Mucosa of stomach (tissue), 1 donor: ENCODE data around the gene DDI2.

Experiments used
- H3K27me3 ChIP-seq: one replicate; pipeline ENCODE4 v1.7.0; 2013; ENCODE audit warnings: mild to moderate bottlenecking, low read length; ENCODE audit not compliant: control insufficient read depth, insufficient read depth
- H3K36me3 ChIP-seq: one replicate; pipeline ENCODE4 v1.7.0; 2013; ENCODE audit warnings: low read length; ENCODE audit not compliant: control insufficient read depth, insufficient read depth
- H3K4me1 ChIP-seq: one replicate; pipeline ENCODE4 v1.7.0; 2013; ENCODE audit warnings: mild to moderate bottlenecking, low read length; ENCODE audit not compliant: control insufficient read depth, insufficient read depth
- H3K4me3 ChIP-seq: one replicate; pipeline ENCODE4 v1.7.0; 2013; ENCODE audit warnings: low read length
- H3K9ac ChIP-seq: one replicate; pipeline ENCODE4 v1.7.0; 2013; ENCODE audit warnings: mild to moderate bottlenecking, low read length, moderate library complexity
- H3K9me3 ChIP-seq: one replicate; pipeline ENCODE4 v1.7.0; 2013; ENCODE audit warnings: mild to moderate bottlenecking, low read length, moderate library complexity; ENCODE audit not compliant: control insufficient read depth
- donor health status: Pancreatic carcinoma.

DDI2 gene

DNA sequence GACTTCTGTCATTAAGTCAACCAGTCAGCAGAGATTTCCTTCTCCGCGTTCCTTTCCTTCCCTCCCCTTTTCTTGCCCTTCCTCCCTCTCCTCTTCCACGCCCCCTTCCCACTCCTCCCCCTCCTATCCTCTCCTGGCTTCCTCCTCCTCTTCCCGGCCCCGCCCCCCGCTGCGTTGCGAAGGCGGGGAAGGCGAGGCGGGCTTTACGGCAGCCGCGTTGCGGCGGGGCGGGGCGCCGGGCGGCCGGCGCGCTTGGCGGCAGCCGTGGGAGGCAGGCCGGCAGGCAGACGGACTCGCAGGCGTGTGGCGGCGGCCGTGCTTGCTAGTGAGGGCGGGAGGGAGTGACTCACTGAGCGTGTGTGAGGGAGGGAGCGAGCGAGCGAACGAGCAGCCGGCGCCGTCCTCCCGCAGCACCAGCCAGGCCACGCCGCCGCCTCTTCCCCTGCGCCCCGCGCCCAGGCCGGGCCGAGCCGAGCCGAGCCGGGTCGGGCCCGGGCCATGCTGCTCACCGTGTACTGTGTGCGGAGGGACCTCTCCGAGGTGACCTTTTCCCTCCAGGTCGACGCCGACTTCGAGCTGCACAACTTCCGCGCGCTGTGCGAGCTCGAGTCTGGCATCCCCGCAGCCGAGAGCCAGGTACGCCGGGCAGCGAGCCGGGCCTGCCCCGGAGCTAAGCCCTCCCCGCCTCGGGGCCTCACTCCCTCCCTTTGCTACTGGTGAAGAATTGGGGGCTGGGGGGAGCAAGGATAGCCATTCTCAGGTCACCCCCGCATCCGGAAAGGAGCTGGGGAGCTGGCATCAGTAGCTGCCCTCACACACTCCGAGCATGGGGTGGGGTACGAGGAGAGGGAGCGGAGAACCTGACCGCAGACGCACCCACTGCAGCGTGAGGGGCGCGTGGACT lies at the start of gene DDI2:
TSS of gene DDI2 (plus strand) at position 286 of the 904 bp plus-strand sequence. CDS start at position 499, 213 bp downstream.
- Histone ChIP-seq H3K4me1 (peaks cover 35% of the 10 kb centered on the region), H3K9me3 (no peaks in the 10 kb centered on the region), H3K9ac (peak within 1 kb of the TSS; percentile 83)

DNA sequence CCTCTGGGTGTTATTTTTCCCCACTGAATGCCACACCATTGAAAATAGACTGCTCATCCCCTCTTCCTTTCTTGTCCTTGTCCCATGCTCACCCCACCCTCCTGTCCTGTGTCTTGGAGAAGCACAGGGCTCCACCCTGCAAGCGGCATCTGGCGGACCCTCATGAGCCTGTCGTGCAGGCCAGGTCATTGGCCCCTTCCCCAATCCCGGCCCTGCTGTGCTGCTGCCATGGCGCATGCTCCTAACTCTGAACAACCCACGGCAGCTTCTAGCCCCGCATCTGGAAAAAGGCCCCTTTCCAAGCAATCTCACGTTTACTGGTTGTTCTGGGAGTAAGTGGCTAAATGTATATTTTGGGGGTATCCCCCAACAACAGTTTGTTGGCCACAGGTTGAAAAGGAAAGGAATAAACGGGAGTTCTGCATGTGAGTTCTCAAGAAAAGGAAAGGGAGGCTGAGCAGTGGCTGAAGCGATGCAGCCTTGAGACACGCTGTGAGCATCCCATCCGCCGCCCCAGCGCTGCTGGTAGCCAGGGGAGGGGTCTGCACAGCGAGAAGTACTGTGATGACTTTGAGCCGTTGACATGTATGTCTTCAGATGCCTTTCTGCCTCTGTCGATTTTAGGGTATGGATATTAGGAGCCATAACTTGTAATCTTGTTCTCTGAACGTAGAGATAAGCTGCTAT lies 48.7 kb upstream of the DDI2 start:
- H3K4me1 ChIP-seq, result no peaks in the 10 kb centered on the region
- H3K9me3 ChIP-seq, result no peaks in the 10 kb centered on the region
- H3K9ac ChIP-seq, result no peak overlapping the region
- no peak overlapping the region for H3K4me3 ChIP-seq
- H3K27me3 ChIP-seq, result no peaks in the 10 kb centered on the region
- peaks cover 25% of the 10 kb centered on the region for H3K36me3 ChIP-seq

More for the DNA sequence above, at the start of gene DDI2:
- Histone ChIP-seq H3K4me3 (peak within 1 kb of the TSS; percentile 51), H3K27me3 (no peaks in the 10 kb centered on the region), H3K36me3 (no peaks in the 10 kb centered on the region)

DNA sequence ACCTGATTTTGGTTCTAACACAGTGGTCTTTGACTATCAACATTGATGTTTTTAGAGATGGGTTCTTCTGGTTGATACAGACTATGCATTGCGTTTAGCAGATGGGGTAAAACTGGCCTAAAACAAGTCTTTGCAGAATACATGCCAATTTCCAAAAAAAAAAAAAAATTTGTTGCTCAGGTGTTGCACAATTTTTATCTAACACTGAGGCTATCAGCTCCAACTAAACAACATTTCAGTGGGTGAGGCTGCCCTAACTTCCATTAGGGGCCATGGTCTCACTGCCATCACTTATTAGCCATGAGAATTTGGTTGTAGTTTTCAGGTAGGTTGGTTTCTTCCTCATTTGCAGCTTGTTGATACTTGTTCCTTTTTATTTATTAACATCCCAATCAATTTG lies 46.4 kb upstream of the DDI2 start:
- Histone ChIP-seq H3K4me3 (no peak overlapping the region), H3K9me3 (no peaks in the 10 kb centered on the region), H3K9ac (no peak overlapping the region), H3K4me1 (no peaks in the 10 kb centered on the region), H3K27me3 (no peaks in the 10 kb centered on the region), H3K36me3 (peaks cover 17% of the 10 kb centered on the region)

DNA sequence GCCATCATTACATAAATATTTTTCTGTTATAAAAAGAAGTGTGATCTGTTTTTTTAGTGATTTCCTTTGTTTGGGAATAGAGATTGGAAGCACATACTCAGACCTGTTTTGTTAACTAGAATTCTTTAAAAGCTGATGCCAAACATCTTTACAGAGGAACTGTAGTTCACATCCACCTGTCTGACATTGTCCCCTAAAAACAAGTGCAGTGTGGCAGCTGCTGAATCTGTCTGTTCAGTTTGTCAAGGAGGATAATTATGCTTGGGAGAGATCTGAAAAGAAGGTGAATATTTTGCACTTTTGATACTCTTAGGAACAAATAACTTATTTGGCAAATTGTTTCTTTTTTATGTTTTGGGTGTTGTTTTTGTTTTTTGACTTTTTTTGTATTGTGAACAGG lies 46.0 kb upstream of the DDI2 start:
- no peak overlapping the region for H3K4me3 ChIP-seq
- no peaks in the 10 kb centered on the region for H3K4me1 ChIP-seq
- H3K9ac ChIP-seq, result no peak overlapping the region
- H3K27me3 ChIP-seq, result no peaks in the 10 kb centered on the region
- peaks cover 13% of the 10 kb centered on the region for H3K36me3 ChIP-seq
- H3K9me3 ChIP-seq, result no peaks in the 10 kb centered on the region

DNA sequence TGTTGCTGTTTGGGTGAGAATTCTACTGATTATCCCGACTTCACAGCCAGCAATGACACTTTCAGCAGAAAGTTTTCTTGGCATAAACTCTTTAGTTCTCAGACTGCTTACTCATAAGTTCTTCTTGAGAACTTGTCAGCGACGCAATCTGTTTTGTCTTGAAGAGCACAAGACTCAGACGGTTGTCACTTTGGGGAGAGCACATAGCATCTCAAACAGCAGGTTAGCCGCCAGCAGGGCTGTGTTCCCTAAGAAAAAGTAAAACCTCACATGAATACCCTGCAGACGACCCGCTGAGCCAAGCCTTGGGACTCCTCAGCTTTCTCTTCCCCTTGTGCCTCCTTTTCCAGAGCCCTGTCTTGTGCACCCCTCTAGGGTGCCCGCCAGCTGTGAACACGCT lies 43.8 kb upstream of the DDI2 start:
- Histone ChIP-seq H3K9ac (no peak overlapping the region), H3K27me3 (no peaks in the 10 kb centered on the region), H3K4me3 (no peak overlapping the region), H3K4me1 (no peaks in the 10 kb centered on the region), H3K36me3 (no peaks in the 10 kb centered on the region), H3K9me3 (no peaks in the 10 kb centered on the region)

DNA sequence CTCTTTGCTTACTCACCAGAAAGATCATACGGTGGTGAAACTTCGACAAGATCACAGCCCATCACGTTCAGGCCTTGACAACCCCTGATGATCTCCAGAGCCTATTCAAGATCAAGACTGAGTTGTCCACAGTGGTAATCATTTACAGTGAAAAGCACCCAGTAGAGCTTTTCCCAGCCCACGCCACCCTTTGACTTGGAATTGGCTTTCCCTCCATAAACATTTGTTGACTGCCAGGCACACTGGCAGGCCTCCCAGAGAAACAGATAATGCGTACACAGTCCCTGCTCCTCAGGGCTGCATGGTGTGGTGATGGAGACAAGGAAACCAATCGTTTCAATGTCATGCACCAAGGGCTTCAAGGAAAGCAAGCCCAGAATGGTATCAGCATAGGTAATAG lies 42.5 kb upstream of the DDI2 start:
- H3K36me3 ChIP-seq, result no peaks in the 10 kb centered on the region

DNA sequence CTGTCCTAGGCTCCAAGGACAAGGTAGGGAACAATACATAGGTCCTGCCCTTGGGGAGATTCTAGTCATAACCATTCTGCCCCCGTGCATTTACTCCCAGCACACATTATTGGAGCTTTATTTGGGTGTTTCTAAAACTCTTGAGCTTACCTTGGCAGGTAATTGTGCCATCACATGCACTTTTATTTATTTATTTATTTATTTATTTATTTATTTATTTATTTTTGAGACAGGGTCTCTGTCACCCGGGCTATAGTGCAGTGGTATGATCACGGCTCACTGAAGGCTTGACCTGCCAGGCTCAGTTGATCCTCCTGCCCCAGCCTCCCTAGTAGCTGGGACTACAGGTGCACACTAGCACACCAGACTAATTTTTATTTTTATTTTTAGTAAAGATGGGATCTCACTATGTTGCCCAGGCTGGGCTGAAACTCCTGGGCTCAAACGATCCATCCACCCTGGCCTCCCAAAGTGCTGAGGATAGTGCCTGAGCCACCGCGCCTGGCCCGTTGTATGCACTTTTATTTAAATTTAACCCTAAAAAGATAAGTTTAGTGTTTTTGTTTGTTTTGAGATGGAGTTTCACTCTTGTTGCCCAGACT lies 41.6 kb upstream of the DDI2 start:
- Histone ChIP-seq H3K4me3 (no peak overlapping the region), H3K9ac (no peak overlapping the region), H3K4me1 (peaks cover 11% of the 10 kb centered on the region), H3K9me3 (no peaks in the 10 kb centered on the region), H3K27me3 (no peaks in the 10 kb centered on the region), H3K36me3 (no peaks in the 10 kb centered on the region)

More for the DNA sequence above, 42.5 kb upstream of the DDI2 start:
- H3K27me3 ChIP-seq, result no peaks in the 10 kb centered on the region
- H3K4me1 ChIP-seq, result peaks cover 10% of the 10 kb centered on the region
- no peak overlapping the region for H3K4me3 ChIP-seq
- H3K9ac ChIP-seq, result no peak overlapping the region
- no peaks in the 10 kb centered on the region for H3K9me3 ChIP-seq

DNA sequence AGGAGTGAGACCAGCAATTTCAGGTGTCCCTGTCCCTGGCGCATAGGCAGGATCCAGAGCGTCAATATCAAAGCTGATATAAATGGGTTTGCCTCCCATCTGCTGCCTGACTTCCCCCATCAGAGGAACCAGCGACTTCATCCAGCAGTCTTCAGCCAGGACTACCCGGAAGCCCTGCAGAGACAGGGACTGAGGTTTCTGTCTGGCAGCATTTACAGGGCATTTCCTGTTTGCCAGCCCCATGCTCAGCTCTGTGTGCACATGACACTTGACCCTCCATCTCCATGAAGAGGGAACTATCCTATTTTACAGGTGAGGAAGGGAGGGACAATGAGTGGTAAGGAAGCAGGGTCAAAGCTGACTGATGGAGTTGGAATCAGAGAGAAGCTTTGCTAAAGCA lies 39.6 kb upstream of the DDI2 start:
- Histone ChIP-seq H3K27me3 (no peaks in the 10 kb centered on the region), H3K36me3 (no peaks in the 10 kb centered on the region), H3K4me3 (no peak overlapping the region), H3K9me3 (no peaks in the 10 kb centered on the region), H3K4me1 (peaks cover 11% of the 10 kb centered on the region), H3K9ac (no peak overlapping the region)

DNA sequence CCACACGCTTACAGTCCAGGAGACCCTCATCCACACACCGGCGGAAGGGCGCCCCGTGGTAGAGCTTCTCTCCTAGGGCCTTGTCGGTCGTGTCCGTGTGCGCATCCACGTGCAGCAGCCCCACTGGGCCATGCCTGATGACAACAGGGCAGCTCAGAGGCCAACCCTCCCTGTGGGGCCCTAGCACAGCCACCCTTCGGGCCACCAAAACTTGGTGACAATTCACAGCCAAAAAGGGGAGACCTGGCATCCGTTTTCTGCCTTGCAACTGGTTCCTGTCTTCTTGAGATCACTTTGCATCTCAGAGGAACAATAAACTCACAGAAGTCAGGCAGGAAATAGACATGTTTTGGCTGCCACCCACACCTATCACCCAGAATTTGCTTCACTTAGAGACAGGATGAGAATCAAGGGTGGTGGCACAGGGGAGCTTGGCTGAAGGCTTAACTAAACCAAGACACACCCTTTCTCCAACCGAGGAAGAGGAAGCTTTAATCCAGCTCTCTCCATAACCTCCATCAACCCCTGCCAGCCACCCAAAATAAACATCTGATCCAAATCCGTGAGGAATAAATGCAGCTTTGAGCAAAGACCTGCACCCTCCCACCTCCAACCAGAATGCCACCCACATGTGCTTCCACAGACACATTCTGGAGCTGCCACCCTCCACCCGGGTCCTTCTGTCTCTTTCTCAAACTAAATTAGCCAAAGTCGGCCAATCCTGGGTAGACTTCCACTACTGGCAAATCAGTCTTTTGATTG lies 38.2 kb upstream of the DDI2 start:
- H3K4me1 ChIP-seq, result peaks cover 11% of the 10 kb centered on the region
- H3K9me3 ChIP-seq, result no peaks in the 10 kb centered on the region
- no peak overlapping the region for H3K4me3 ChIP-seq

DNA sequence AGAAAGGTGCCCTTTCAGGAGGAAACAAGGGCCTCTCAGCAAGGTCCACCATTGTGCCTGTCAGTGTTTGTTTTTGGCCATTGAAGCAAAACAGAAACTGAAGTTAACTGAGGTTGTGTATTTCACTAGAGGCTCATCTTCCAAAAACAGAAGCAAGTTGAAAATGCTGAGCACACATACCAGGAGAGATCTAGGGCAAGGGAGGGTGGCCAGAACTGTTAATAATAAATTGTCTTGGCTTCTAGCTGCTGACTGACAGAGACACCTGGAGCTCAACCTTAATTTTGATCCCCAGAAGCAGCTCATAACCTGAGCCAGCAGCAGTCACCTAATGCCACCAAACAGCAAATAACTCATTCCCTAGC lies 37.6 kb upstream of the DDI2 start:
- Histone ChIP-seq H3K9me3 (no peaks in the 10 kb centered on the region), H3K27me3 (no peaks in the 10 kb centered on the region), H3K9ac (no peak overlapping the region), H3K4me3 (no peak overlapping the region), H3K36me3 (no peaks in the 10 kb centered on the region), H3K4me1 (peaks cover 11% of the 10 kb centered on the region)

More for the DNA sequence above, 38.2 kb upstream of the DDI2 start:
- Histone ChIP-seq H3K9ac (no peak overlapping the region), H3K27me3 (no peaks in the 10 kb centered on the region), H3K36me3 (no peaks in the 10 kb centered on the region)

DNA sequence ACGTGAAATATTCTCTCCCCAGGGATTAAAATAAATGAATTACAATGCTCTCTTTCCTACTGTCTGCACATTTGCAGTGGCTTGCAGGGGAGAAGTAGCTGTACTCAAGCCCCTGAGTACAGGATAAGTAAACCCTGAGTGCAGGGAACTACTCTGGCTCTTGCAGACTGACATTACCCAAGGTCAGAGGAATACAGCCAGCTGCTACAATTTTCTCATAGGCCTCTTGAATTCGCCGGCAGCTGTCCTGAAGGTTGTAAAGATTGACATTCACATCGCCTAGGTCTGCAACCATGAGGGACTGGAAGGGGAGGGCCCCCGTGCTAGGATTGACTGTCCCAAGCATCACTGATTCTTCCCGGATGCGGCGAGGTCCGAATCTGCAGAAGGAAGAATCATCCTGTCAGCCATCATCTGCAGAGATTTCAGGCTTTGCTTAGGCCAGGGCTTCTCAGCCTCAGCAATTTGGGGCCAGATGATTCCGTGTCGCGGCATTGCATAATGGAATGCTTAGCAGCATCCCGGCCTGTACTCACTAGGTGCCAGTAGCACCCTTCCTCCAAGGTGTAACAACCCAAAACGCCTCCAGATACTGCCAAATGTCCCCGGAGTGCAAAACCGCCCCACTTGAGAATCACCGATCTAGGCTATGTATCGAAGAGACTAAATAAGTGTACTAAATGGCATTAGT lies 34.1 kb upstream of the DDI2 start:
- Histone ChIP-seq H3K4me3 (no peak overlapping the region), H3K9ac (no peak overlapping the region)

More for the DNA sequence above, 34.1 kb upstream of the DDI2 start:
- Histone ChIP-seq H3K27me3 (no peaks in the 10 kb centered on the region), H3K9me3 (no peaks in the 10 kb centered on the region), H3K4me1 (peaks cover 14% of the 10 kb centered on the region), H3K36me3 (no peaks in the 10 kb centered on the region)
